ENCODE results near the gene DACT1. TPM values are rescaled to one million over a fixed set of nuclear protein-coding genes. Genes with fewer than 3 reads are reported as not detected.

The DACT1 gene
- total and polyA plus RNA-seq, 4 donors, result 0.32 to 3.8 (median 1.6) TPM

GRCh38 chr14:58663494-58664111 lies 25.8 kb downstream of the DACT1 start:
- no peak for DNase-seq (ENCODE audit: low spot score)
- no peaks in the 10 kb centered on the region for H3K27me3 ChIP-seq (ENCODE audit: control insufficient read depth in 4 of 4, insufficient read depth in 4 of 4, low read length in 3 of 4)
- H3K27ac ChIP-seq (ENCODE audit: low read depth in 1 of 2, low read length in 2 of 2), result no peak overlapping the region
- H3K9ac ChIP-seq (ENCODE audit: low read depth in 1 of 2, low read length in 2 of 2), result no peak overlapping the region
- H3K4me1 ChIP-seq (ENCODE audit: control insufficient read depth in 4 of 4, insufficient read depth in 4 of 4, low read length in 3 of 4), result no peaks in the 10 kb centered on the region
- no peaks in the 10 kb centered on the region for H3K9me3 ChIP-seq (ENCODE audit: control insufficient read depth in 4 of 4, low read length in 3 of 4)
- 52% methylated on average over 2 of the region's 2 CpGs for WGBS
- no peaks in the 10 kb centered on the region for H3K36me3 ChIP-seq (ENCODE audit: control insufficient read depth in 4 of 4, insufficient read depth in 3 of 4, low read depth in 1 of 4, low read length in 3 of 4)
- TF ChIP-seq MAX (IDR thresholded peaks at IDR 0.05) (no peak), EGR1 (IDR thresholded peaks at IDR 0.05; ENCODE audit: low read depth in 2 of 2) (no peak), FOXA2 (IDR thresholded peaks at IDR 0.05) (no peak), TAF1 (conservative IDR thresholded peaks at IDR 0.05) (no peak), HNF4A (conservative IDR thresholded peaks at IDR 0.05) (no peak), HNF4G (IDR thresholded peaks at IDR 0.05) (no peak), RAD21 (IDR thresholded peaks at IDR 0.05) (no peak), JUND (IDR thresholded peaks at IDR 0.05) (no peak), FOXA1 (IDR thresholded peaks at IDR 0.05) (no peak)
- TF ChIP-seq, protein P1, sequence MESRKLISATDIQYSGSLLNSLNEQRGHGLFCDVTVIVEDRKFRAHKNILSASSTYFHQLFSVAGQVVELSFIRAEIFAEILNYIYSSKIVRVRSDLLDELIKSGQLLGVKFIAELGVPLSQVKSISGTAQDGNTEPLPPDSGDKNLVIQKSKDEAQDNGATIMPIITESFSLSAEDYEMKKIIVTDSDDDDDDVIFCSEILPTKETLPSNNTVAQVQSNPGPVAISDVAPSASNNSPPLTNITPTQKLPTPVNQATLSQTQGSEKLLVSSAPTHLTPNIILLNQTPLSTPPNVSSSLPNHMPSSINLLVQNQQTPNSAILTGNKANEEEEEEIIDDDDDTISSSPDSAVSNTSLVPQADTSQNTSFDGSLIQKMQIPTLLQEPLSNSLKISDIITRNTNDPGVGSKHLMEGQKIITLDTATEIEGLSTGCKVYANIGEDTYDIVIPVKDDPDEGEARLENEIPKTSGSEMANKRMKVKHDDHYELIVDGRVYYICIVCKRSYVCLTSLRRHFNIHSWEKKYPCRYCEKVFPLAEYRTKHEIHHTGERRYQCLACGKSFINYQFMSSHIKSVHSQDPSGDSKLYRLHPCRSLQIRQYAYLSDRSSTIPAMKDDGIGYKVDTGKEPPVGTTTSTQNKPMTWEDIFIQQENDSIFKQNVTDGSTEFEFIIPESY (IDR thresholded peaks at IDR 0.05), result no peak
- TF ChIP-seq, protein P2, sequence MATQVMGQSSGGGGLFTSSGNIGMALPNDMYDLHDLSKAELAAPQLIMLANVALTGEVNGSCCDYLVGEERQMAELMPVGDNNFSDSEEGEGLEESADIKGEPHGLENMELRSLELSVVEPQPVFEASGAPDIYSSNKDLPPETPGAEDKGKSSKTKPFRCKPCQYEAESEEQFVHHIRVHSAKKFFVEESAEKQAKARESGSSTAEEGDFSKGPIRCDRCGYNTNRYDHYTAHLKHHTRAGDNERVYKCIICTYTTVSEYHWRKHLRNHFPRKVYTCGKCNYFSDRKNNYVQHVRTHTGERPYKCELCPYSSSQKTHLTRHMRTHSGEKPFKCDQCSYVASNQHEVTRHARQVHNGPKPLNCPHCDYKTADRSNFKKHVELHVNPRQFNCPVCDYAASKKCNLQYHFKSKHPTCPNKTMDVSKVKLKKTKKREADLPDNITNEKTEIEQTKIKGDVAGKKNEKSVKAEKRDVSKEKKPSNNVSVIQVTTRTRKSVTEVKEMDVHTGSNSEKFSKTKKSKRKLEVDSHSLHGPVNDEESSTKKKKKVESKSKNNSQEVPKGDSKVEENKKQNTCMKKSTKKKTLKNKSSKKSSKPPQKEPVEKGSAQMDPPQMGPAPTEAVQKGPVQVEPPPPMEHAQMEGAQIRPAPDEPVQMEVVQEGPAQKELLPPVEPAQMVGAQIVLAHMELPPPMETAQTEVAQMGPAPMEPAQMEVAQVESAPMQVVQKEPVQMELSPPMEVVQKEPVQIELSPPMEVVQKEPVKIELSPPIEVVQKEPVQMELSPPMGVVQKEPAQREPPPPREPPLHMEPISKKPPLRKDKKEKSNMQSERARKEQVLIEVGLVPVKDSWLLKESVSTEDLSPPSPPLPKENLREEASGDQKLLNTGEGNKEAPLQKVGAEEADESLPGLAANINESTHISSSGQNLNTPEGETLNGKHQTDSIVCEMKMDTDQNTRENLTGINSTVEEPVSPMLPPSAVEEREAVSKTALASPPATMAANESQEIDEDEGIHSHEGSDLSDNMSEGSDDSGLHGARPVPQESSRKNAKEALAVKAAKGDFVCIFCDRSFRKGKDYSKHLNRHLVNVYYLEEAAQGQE (IDR thresholded peaks at IDR 0.05), result no peak
- H3K4me3 ChIP-seq (ENCODE audit: low read depth in 1 of 3, low read length in 3 of 3), result no peak overlapping the region

GRCh38 chr14:58665773-58666500 lies 28.2 kb downstream of the DACT1 start:
- TF ChIP-seq HNF4G (IDR thresholded peaks at IDR 0.05) (no peak), SP1 (IDR thresholded peaks at IDR 0.05) (no peak), CTCF (IDR thresholded peaks at IDR 0.05; ENCODE audit: low read depth, low read length, missing input control) (no peak), MAX (IDR thresholded peaks at IDR 0.05) (no peak), JUND (IDR thresholded peaks at IDR 0.05) (no peak), GABPA (IDR thresholded peaks at IDR 0.05 in 1 of 2, conservative IDR thresholded peaks at IDR 0.05 in 1 of 2) (no peak)
- TF ChIP-seq, protein P1 (IDR thresholded peaks at IDR 0.05), result no peak
- TF ChIP-seq, protein P3, sequence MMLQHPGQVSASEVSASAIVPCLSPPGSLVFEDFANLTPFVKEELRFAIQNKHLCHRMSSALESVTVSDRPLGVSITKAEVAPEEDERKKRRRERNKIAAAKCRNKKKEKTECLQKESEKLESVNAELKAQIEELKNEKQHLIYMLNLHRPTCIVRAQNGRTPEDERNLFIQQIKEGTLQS (IDR thresholded peaks at IDR 0.05), result no peak

More at GRCh38 chr14:58665773-58666500, 28.2 kb downstream of the DACT1 start:
- H3K9ac ChIP-seq (ENCODE audit: low read depth in 1 of 2, low read length in 2 of 2), result no peak overlapping the region
- DNase-seq (ENCODE audit: low spot score), result no peak
- no peaks in the 10 kb centered on the region for H3K9me3 ChIP-seq (ENCODE audit: control insufficient read depth in 4 of 4, low read length in 3 of 4)
- no peak overlapping the region for H3K27ac ChIP-seq (ENCODE audit: low read depth in 1 of 2, low read length in 2 of 2)
- H3K27me3 ChIP-seq (ENCODE audit: control insufficient read depth in 4 of 4, insufficient read depth in 4 of 4, low read length in 3 of 4), result no peaks in the 10 kb centered on the region
- WGBS, result 79% methylated on average over 3 of the region's 3 CpGs
- H3K36me3 ChIP-seq (ENCODE audit: control insufficient read depth in 4 of 4, insufficient read depth in 3 of 4, low read depth in 1 of 4, low read length in 3 of 4), result no peaks in the 10 kb centered on the region
- no peak overlapping the region for H3K4me3 ChIP-seq (ENCODE audit: low read depth in 1 of 3, low read length in 3 of 3)
- no peaks in the 10 kb centered on the region for H3K4me1 ChIP-seq (ENCODE audit: control insufficient read depth in 4 of 4, insufficient read depth in 4 of 4, low read length in 3 of 4)
